Mucosa of stomach (tissue), 1 donor: Measurements from ENCODE around the gene DPYD.

Source experiments
- H3K27me3 ChIP-seq: one replicate; pipeline ENCODE4 v1.7.0; 2013; ENCODE audit warnings: mild to moderate bottlenecking, low read length; ENCODE audit not compliant: control insufficient read depth, insufficient read depth
- H3K36me3 ChIP-seq: one replicate; pipeline ENCODE4 v1.7.0; 2013; ENCODE audit warnings: low read length; ENCODE audit not compliant: control insufficient read depth, insufficient read depth
- H3K4me1 ChIP-seq: one replicate; pipeline ENCODE4 v1.7.0; 2013; ENCODE audit warnings: mild to moderate bottlenecking, low read length; ENCODE audit not compliant: control insufficient read depth, insufficient read depth
- H3K4me3 ChIP-seq: one replicate; pipeline ENCODE4 v1.7.0; 2013; ENCODE audit warnings: low read length
- H3K9ac ChIP-seq: one replicate; pipeline ENCODE4 v1.7.0; 2013; ENCODE audit warnings: mild to moderate bottlenecking, low read length, moderate library complexity
- H3K9me3 ChIP-seq: one replicate; pipeline ENCODE4 v1.7.0; 2013; ENCODE audit warnings: mild to moderate bottlenecking, low read length, moderate library complexity; ENCODE audit not compliant: control insufficient read depth
- donor health status: Pancreatic carcinoma.

DPYD gene

DNA sequence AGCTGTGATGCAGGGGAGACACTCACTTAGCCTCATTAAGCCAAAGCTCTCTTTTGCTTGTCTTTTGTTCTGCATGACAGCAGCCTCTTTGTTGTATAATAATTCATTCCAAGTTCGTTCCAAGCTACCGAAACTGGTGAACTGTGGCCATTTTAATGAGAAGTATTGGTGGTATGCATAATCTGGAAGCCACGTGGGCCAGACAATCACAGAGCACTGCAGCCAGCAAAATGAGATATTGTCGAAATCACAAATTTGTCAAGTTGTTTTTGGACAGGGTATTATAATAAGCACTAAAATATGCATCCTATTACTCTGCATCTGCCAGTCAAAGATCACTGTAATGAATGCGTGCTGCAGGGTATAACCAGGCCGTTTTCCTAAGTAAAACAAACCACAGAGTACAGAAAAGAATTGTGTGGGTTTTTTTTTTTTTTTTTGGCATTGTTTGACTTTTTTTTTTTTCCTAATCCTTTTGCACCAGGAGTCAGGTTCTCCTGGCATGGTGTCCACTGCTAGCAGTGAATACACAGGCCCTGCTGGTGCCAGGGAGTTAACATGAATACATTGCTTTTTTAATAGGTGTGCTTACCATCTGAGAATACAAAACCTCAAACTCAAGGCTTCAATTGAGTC is 775.4 kb downstream of the DPYD start:
- H3K9me3 ChIP-seq, result no peaks in the 10 kb centered on the region
- no peaks in the 10 kb centered on the region for H3K27me3 ChIP-seq
- H3K36me3 ChIP-seq, result no peaks in the 10 kb centered on the region
- no peak overlapping the region for H3K9ac ChIP-seq
- H3K4me1 ChIP-seq, result peaks cover 5% of the 10 kb centered on the region
- H3K4me3 ChIP-seq, result no peak overlapping the region

DNA sequence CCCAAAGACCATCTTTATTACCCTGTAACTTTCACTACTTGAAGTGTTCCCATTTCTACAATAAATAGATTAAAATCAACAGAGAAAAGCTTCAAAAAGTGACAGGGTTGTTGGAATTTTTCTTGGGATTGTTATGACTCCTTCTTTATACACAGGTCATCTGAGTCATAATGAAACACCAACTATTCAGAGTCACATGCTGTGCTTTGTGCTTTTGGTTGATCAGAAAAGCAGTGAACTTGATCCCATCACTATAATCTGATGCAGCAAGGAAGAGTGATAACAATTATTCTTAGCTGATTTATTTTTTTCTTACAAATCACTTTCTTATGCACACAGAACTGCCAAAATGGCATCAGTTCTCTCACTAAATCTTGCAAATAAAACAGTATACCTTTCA is 776.3 kb downstream of the DPYD start:
- Histone ChIP-seq H3K9ac (no peak overlapping the region), H3K27me3 (no peaks in the 10 kb centered on the region), H3K9me3 (no peaks in the 10 kb centered on the region), H3K4me1 (peaks cover 5% of the 10 kb centered on the region), H3K36me3 (no peaks in the 10 kb centered on the region), H3K4me3 (no peak overlapping the region)

GRCh38 chr1:97143236-97143882 is 777.5 kb downstream of the DPYD start:
- no peak overlapping the region for H3K4me3 ChIP-seq
- no peaks in the 10 kb centered on the region for H3K9me3 ChIP-seq
- H3K9ac ChIP-seq, result no peak overlapping the region
- no peaks in the 10 kb centered on the region for H3K27me3 ChIP-seq
- no peaks in the 10 kb centered on the region for H3K36me3 ChIP-seq
- peaks cover 5% of the 10 kb centered on the region for H3K4me1 ChIP-seq

DNA sequence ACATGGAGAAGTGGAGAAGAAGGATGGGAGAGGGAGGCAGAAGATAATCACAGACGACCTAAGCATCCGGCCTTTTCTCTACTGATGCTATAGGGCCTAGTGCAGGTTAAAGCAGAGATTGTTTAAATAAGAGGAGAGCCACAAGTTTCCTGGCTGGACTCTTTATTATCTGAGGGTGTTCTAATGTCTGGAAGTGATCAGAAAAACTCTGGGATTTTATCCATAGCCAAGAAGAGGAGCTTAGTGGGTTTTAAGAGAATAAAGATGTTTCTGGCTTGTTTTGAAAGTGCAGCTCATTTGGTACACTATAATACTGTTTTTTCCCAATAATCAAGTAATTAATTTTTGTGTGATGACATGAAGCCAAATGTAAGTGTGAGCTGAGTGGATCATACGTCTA is 780.2 kb downstream of the DPYD start:
- H3K36me3 ChIP-seq, result no peaks in the 10 kb centered on the region
- H3K9me3 ChIP-seq, result no peaks in the 10 kb centered on the region
- no peak overlapping the region for H3K4me3 ChIP-seq
- H3K9ac ChIP-seq, result no peak overlapping the region
- H3K27me3 ChIP-seq, result no peaks in the 10 kb centered on the region
- H3K4me1 ChIP-seq, result peaks cover 5% of the 10 kb centered on the region

DNA sequence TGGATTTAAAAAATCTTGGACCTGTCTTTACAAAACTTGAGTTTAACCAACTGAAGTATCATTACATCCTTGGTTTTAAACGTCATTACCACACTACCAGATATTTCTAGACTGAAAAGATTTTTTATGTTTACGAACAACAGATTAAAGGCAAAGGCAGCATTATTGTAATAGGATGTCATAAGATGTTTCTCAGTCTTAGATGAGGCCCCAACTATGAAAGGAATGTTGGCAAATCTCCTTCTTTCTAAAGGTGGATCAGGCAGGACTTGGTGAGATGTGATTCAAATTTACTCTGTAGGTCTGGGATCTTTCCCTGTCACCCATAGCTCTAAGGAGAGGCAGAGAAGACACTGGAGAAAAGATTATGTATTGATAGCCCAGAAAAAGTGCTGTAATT is 781.3 kb downstream of the DPYD start:
- Histone ChIP-seq H3K27me3 (no peaks in the 10 kb centered on the region), H3K36me3 (no peaks in the 10 kb centered on the region), H3K4me3 (no peak overlapping the region), H3K9ac (no peak overlapping the region), H3K9me3 (no peaks in the 10 kb centered on the region), H3K4me1 (peaks cover 5% of the 10 kb centered on the region)

- Histone ChIP-seq H3K36me3 (no peaks in the 10 kb centered on the region), H3K4me3 (no peak overlapping the region), H3K9ac (no peak overlapping the region), H3K27me3 (no peaks in the 10 kb centered on the region), H3K9me3 (no peaks in the 10 kb centered on the region), H3K4me1 (peaks cover 5% of the 10 kb centered on the region)
Measured at GRCh38 chr1:97138515-97139032, 782.3 kb downstream of the DPYD start.

DNA sequence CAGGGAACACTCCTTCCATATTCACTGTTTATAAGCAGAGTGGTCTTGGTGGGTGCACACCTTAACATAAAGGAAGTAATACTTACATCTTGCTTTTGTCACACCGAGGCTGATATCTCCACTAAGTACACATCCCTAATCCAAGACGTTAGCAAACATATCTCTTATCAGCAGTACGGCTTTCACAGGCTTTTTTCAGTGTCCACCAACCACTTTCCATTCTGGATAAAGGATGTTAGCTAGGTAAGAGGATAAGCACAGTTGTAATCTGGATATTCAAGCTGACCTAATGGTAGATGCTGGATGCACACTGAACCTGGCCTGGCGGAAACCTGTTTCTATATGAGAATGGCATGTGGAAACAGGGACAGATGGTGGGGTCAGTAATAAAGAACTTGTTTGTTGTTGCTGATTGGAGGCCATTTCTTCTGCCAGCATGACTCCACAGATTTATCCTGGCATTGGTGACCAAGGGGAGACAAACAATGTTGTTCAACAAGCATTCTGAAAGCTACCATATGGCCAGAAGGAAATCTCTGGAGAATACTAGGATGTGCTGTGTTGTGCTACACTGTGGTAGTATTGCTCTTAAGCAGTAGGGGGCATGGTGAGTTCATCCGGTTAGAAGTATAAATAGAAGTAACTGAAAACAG is 782.8 kb downstream of the DPYD start:
- no peak overlapping the region for H3K4me3 ChIP-seq
- no peaks in the 10 kb centered on the region for H3K27me3 ChIP-seq
- no peaks in the 10 kb centered on the region for H3K36me3 ChIP-seq
- no peak overlapping the region for H3K9ac ChIP-seq
- H3K9me3 ChIP-seq, result no peaks in the 10 kb centered on the region
- peaks cover 5% of the 10 kb centered on the region for H3K4me1 ChIP-seq

- Histone ChIP-seq H3K9ac (no peak overlapping the region), H3K27me3 (no peaks in the 10 kb centered on the region), H3K9me3 (no peaks in the 10 kb centered on the region), H3K36me3 (no peaks in the 10 kb centered on the region), H3K4me3 (no peak overlapping the region), H3K4me1 (peaks cover 5% of the 10 kb centered on the region)
Measured at GRCh38 chr1:97136996-97137395, 783.8 kb downstream of the DPYD start.

DNA sequence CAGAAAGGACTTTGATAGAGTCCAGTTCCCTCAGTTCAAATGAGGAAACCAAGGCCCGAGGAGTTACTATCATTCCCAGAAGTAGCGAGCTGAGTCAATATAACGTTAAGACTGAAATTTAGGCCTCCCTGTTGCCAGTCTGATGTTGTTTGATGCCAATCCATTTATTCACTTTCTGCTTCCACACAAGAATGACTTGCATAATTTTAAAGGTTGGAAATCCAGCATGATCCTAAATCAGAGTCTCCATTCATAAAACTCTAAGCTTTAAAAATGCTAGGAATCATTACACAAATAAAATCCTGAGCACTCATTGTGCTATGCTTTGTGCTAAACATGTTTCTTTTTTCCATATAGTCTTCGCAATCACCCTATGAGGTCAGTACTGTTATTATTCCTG is 784.9 kb downstream of the DPYD start:
- no peak overlapping the region for H3K4me3 ChIP-seq
- no peaks in the 10 kb centered on the region for H3K27me3 ChIP-seq
- no peaks in the 10 kb centered on the region for H3K36me3 ChIP-seq
- no peaks in the 10 kb centered on the region for H3K4me1 ChIP-seq
- H3K9ac ChIP-seq, result no peak overlapping the region
- no peaks in the 10 kb centered on the region for H3K9me3 ChIP-seq

GRCh38 chr1:97128426-97128825 is 792.4 kb downstream of the DPYD start:
- Histone ChIP-seq H3K36me3 (no peaks in the 10 kb centered on the region), H3K9ac (no peak overlapping the region), H3K9me3 (no peaks in the 10 kb centered on the region), H3K4me1 (no peaks in the 10 kb centered on the region), H3K27me3 (no peaks in the 10 kb centered on the region), H3K4me3 (no peak overlapping the region)

DNA sequence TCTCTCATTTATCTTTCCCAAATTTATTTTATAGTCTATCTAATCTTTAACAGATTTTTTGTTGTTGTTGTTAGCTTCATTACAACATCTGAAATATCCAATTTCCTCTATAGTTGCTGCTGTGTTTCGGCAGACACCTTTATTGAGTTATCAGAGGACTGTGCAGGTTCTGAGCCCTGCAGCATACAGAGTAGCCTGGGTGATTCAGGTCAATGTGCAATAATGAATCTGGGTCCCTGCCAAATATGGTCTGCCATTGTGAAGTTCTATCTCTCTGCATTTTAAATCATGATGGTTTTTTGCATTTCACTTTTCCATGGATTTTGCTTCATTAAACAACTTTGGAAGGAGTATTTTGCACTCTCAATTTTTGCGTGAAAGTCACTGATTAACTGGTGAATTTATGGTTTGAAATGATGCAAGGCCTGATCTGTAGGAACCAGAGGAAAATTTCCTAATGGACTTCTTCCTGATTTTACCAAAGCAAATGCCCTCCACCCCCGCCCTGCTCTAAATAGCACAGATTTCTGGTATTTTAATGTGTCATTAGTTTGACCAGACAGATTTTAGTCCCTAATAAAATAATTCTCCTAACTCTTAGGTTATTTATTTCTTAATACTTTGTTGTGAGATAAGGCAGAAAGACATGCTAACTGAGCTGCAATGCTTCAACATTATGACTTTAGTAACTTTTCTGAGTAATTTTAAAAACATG is 797.0 kb downstream of the DPYD start:
- H3K36me3 ChIP-seq, result no peaks in the 10 kb centered on the region
- H3K9ac ChIP-seq, result no peak overlapping the region
- H3K4me3 ChIP-seq, result no peak overlapping the region
- H3K4me1 ChIP-seq, result no peaks in the 10 kb centered on the region
- no peaks in the 10 kb centered on the region for H3K27me3 ChIP-seq
- no peaks in the 10 kb centered on the region for H3K9me3 ChIP-seq

DNA sequence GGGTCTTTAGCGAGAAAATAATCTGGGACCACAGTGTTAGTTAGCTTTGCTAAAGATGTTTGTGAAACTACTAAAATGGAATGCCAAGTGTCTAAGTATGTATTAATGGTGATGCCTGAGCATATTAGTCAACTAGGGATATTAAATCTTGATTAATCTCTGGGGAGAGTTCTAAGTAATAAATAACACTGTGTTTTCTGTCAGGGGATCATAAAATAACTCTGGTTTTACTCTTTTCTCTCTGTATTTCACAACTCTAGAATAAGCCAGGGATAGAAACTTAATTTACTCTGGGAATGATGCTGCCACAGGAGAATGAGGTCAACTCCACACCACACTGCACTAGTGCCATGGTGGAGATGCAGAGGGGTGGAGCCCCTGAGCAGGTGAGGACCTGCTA is 800.0 kb downstream of the DPYD start:
- no peaks in the 10 kb centered on the region for H3K4me1 ChIP-seq
- H3K36me3 ChIP-seq, result no peaks in the 10 kb centered on the region
- no peak overlapping the region for H3K4me3 ChIP-seq
- no peaks in the 10 kb centered on the region for H3K9me3 ChIP-seq
- no peak overlapping the region for H3K9ac ChIP-seq
- no peaks in the 10 kb centered on the region for H3K27me3 ChIP-seq
